Natural killer cell (primary cell): ENCODE measurements around the gene LMAN2. TPM values are rescaled to one million over a fixed set of nuclear protein-coding genes. Genes with fewer than 3 reads are reported as not detected.

Source experiments
- ATAC-seq, 3 donors: fragments of 150-1000 bp in 2 of 3; fragments of 200-7000 bp in 1 of 3; cut with Tn5 transposase; 1 replicate in 1 of 3; 2 replicates in 2 of 3; pipeline ENCODE4 v1.10.0; 2021; ENCODE audit warnings: mild to moderate bottlenecking in 2 of 3, moderate library complexity in 2 of 3
- DNase-seq, 2 donors: peaks; one replicate each; pipeline versions ENCODE4 v3.0.0 to v3.0.0-alpha.2; 2013 to 2021; ENCODE audit warnings: mixed read lengths in 1 of 2
- H3K27ac ChIP-seq: one replicate; pipeline ENCODE4 v1.5.1; 2013; ENCODE audit warnings: mild to moderate bottlenecking, low read length
- H3K27me3 ChIP-seq: one replicate; pipeline ENCODE4 v1.6.1; 2013; ENCODE audit warnings: low read length; ENCODE audit not compliant: control insufficient read depth, insufficient read depth
- H3K36me3 ChIP-seq: one replicate; pipeline ENCODE4 v1.6.1; 2013; ENCODE audit warnings: low read length; ENCODE audit not compliant: control insufficient read depth, insufficient read depth
- H3K4me1 ChIP-seq: one replicate; pipeline ENCODE4 v1.6.1; 2013; ENCODE audit warnings: low read length; ENCODE audit not compliant: control insufficient read depth, insufficient read depth
- H3K4me3 ChIP-seq: one replicate; pipeline ENCODE4 v1.5.1; 2013; ENCODE audit warnings: low read length
- H3K9me3 ChIP-seq: one replicate; pipeline ENCODE4 v1.6.1; 2013; ENCODE audit warnings: low read length; ENCODE audit not compliant: control insufficient read depth, insufficient read depth
- H3K27ac Mint-ChIP-seq, 2 donors: one replicate each; pipeline ENCODE4 v1.8.0; 2022; ENCODE audit warnings: mild to moderate bottlenecking in 2 of 2, mixed read lengths in 2 of 2, moderate library complexity in 1 of 2
- H3K27me3 Mint-ChIP-seq, 2 donors: one replicate each; pipeline ENCODE4 v1.8.0; 2022; ENCODE audit warnings: low read depth in 2 of 2, mixed read lengths in 2 of 2
- H3K36me3 Mint-ChIP-seq: one replicate; pipeline ENCODE4 v1.8.0; 2022; ENCODE audit warnings: mixed read lengths
- H3K4me1 Mint-ChIP-seq, 2 donors: one replicate each; pipeline ENCODE4 v1.8.0; 2022; ENCODE audit warnings: mixed read lengths in 2 of 2
- H3K4me3 Mint-ChIP-seq: one replicate; pipeline ENCODE4 v1.8.0; 2022; ENCODE audit warnings: mild to moderate bottlenecking, moderate library complexity, mixed read lengths
- H3K9me3 Mint-ChIP-seq, 2 donors: one replicate each; pipeline ENCODE4 v1.8.0; 2022; ENCODE audit warnings: mixed read lengths in 2 of 2
- whole genome bisulfite sequencing: methylation state at CpG from one replicate; pipeline ENCODE4 v1.1.7; 2013; ENCODE audit warnings: missing lambda C conversion rate; ENCODE audit not compliant: insufficient coverage; 5-methylcytosine and 5-hydroxymethylcytosine counted together
- intact Hi-C: fragments of 100-400 bp; cut with micrococcal nuclease; formaldehyde crosslinking; loops from one replicate; pipeline ENCODE4 v1.14.2; 2022
- total RNA-seq, 4 donors: library from RNA; stranded (reverse); fragments of 120-200 nt in 1 of 4; gene quantifications; one replicate each; pipeline versions ENCODE4 v1.2.3 to v1.2.4, GENCODE V29; 2013 to 2022
- TF ChIP-seq, protein P1 (sequence below): fragments of 200-600 bp; IDR thresholded peaks from one replicate; pipeline ENCODE4 v1.8.0; 2022; ENCODE audit warnings: antibody characterized with exemption

The LMAN2 gene
- total RNA-seq, 3 donors from 2014 or later (not counting 1 experiment from before 2014, with no cell fraction given) = 112 to 124 (median 114) TPM

GRCh38 chr5:177338251-177339106, 13.0 kb downstream of the LMAN2 start:
- intact Hi-C loops = no loop called here
- ATAC-seq = peak; percentile 30 to 51 (median 37)
- Histone ChIP-seq H3K4me3 (no peak overlapping the region), H3K36me3 (peaks cover 56% of the 10 kb centered on the region), H3K27me3 (no peaks in the 10 kb centered on the region), H3K4me1 (peaks cover 66% of the 10 kb centered on the region), H3K27ac (peak overlapping the region; percentile 30), H3K9me3 (no peaks in the 10 kb centered on the region)
- peak overlapping the region; percentile 71 for H3K4me3 Mint-ChIP-seq
- 85% methylated on average over 22 of the region's 22 CpGs for WGBS
- peaks cover 17 to 42% of the 10 kb centered on the region in 2 donors for H3K4me1 Mint-ChIP-seq
- no peaks in the 10 kb centered on the region for H3K9me3 Mint-ChIP-seq
- H3K36me3 Mint-ChIP-seq = peaks cover 7% of the 10 kb centered on the region
- TF ChIP-seq, protein P1, sequence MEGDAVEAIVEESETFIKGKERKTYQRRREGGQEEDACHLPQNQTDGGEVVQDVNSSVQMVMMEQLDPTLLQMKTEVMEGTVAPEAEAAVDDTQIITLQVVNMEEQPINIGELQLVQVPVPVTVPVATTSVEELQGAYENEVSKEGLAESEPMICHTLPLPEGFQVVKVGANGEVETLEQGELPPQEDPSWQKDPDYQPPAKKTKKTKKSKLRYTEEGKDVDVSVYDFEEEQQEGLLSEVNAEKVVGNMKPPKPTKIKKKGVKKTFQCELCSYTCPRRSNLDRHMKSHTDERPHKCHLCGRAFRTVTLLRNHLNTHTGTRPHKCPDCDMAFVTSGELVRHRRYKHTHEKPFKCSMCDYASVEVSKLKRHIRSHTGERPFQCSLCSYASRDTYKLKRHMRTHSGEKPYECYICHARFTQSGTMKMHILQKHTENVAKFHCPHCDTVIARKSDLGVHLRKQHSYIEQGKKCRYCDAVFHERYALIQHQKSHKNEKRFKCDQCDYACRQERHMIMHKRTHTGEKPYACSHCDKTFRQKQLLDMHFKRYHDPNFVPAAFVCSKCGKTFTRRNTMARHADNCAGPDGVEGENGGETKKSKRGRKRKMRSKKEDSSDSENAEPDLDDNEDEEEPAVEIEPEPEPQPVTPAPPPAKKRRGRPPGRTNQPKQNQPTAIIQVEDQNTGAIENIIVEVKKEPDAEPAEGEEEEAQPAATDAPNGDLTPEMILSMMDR = no peak
- H3K27ac Mint-ChIP-seq = peak overlapping the region; percentile 37 to 78
- H3K27me3 Mint-ChIP-seq = no peaks in the 10 kb centered on the region
- no peak for DNase-seq

DNA sequence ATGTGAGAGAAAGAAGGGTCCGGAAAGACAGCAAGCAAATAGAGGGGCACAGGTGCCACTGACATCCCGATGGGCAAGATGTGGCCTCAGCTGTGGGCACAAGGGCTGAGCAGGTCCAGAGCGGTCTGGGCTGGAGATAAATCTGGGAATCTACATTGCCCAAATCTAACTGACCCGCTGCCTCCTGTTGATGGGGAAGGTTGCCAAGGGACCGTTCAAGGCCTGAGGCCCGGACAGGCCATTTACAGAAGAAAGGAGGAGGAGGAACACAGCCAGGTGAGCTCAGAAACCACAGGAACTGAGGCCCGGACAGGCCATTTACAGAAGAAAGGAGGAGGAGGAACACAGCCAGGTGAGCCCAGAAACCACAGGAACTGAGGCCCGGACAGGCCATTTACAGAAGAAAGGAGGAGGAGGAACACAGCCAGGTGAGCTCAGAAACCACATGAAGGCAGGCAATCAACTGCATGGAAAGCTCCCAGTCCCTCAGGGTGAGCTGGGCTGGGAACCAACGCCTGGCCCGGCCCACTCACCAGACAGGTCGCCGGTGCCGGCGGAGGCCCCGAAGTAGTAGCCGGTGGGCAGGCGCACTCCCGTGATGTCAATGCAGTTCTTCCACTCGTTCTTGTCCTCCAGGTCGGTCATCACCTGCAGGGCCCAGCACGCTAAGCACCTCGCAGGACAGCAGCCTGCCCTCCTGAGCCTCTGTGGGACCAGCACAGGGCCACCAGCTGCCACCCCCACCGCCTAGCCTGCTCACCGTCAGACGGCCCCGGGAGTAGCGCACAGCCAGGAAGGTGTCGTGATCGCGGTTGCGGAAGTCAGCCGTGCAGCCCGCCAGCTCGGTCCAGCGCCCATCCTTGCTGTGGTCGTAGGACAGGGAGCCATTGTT, 14.6 kb downstream of the LMAN2 start:
- H3K27me3 ChIP-seq = no peaks in the 10 kb centered on the region
- Mint-ChIP-seq H3K4me1 (peaks cover 19 to 50% of the 10 kb centered on the region in 2 donors), H3K27ac (peak overlapping the region in 1 of 2 donors; percentile 29), H3K36me3 (peaks cover 7% of the 10 kb centered on the region), H3K9me3 (no peaks in the 10 kb centered on the region), H3K27me3 (no peaks in the 10 kb centered on the region), H3K4me3 (no peak overlapping the region)
- H3K4me3 ChIP-seq = no peak overlapping the region
- DNase-seq (no peak), ATAC-seq (no peak)
- WGBS = 95% methylated on average over 36 of the region's 36 CpGs
- intact Hi-C loops = no loop called here
- H3K9me3 ChIP-seq = no peaks in the 10 kb centered on the region
- H3K4me1 ChIP-seq = peaks cover 83% of the 10 kb centered on the region
- no peak overlapping the region for H3K27ac ChIP-seq
- TF ChIP-seq, protein P1 = no peak
- H3K36me3 ChIP-seq = peaks cover 60% of the 10 kb centered on the region

- peaks cover 90% of the 10 kb centered on the region for H3K4me1 ChIP-seq
- no peaks in the 10 kb centered on the region for H3K27me3 Mint-ChIP-seq
- TF ChIP-seq, protein P1 = peak; percentile 9
- H3K4me1 Mint-ChIP-seq = peaks cover 26 to 53% of the 10 kb centered on the region in 2 donors
- intact Hi-C loops = no loop called here
- ATAC-seq (peak in 2 of 3 donors; percentile 34 to 39), DNase-seq (peak in 1 of 2 donors; percentile 43)
- H3K36me3 ChIP-seq = peaks cover 56% of the 10 kb centered on the region
- no peaks in the 10 kb centered on the region for H3K9me3 ChIP-seq
- 73% methylated on average over 12 of the region's 12 CpGs for WGBS
- no peaks in the 10 kb centered on the region for H3K9me3 Mint-ChIP-seq
- H3K4me3 Mint-ChIP-seq = no peak overlapping the region
- H3K27ac ChIP-seq = no peak overlapping the region
- H3K4me3 ChIP-seq = no peak overlapping the region
- H3K36me3 Mint-ChIP-seq = peaks cover 7% of the 10 kb centered on the region
- peak overlapping the region in 1 of 2 donors; percentile 29 for H3K27ac Mint-ChIP-seq
- H3K27me3 ChIP-seq = no peaks in the 10 kb centered on the region
Measured at GRCh38 chr5:177336112-177336511, 15.4 kb downstream of the LMAN2 start.
